Suprapubic skin (tissue), 4 donors: ENCODE data around the gene SCT. TPM values are rescaled to one million over a fixed set of nuclear protein-coding genes. Genes with fewer than 3 reads are reported as not detected.

Source experiments
- DNase-seq, 2 donors: peaks; one replicate each; pipeline ENCODE4 v3.0.0-alpha.2; 2019; ENCODE audit warnings: low spot score in 2 of 2
- H3K27ac ChIP-seq: fragments of 200-600 bp; sonication (generic); one replicate; pipeline ENCODE4 v1.5.1; 2019
- H3K27me3 ChIP-seq: fragments of 200-600 bp; sonication (generic); one replicate; pipeline ENCODE4 v1.5.1; 2019
- H3K36me3 ChIP-seq: fragments of 200-600 bp; sonication (generic); one replicate; pipeline ENCODE4 v1.5.1; 2019
- H3K4me1 ChIP-seq: fragments of 200-600 bp; sonication (generic); one replicate; pipeline ENCODE4 v1.5.1; 2019
- H3K4me3 ChIP-seq: fragments of 200-600 bp; sonication (generic); one replicate; pipeline ENCODE4 v1.5.1; 2019; ENCODE audit warnings: mild to moderate bottlenecking
- H3K9me3 ChIP-seq: fragments of 200-600 bp; sonication (generic); one replicate; pipeline ENCODE4 v1.5.1; 2019
- CTCF ChIP-seq, 2 donors: fragments of 200-600 bp in 1 of 2; fragments of 450-650 bp in 1 of 2; sonication (generic) in 1 of 2; IDR thresholded peaks; one replicate each; pipeline ENCODE4 v1.5.1; 2016 to 2019; ENCODE audit warnings: antibody characterized with exemption in 2 of 2, mild to moderate bottlenecking in 1 of 2, moderate library complexity in 1 of 2
- EP300 ChIP-seq: sonication (generic); formaldehyde crosslinking; IDR thresholded peaks from one replicate; pipeline ENCODE4 v1.6.1; 2017; ENCODE audit warnings: antibody characterized with exemption
- POLR2A ChIP-seq, 2 donors: fragments of 450-650 bp; IDR thresholded peaks; one replicate each; pipeline ENCODE4 v1.6.1; 2017; ENCODE audit warnings: antibody characterized with exemption in 2 of 2, mild to moderate bottlenecking in 2 of 2, moderate library complexity in 2 of 2
- POLR2AphosphoS5 ChIP-seq, 3 donors: sonication (generic); formaldehyde crosslinking; IDR thresholded peaks; one replicate each; pipeline ENCODE4 v1.6.1; 2017; ENCODE audit warnings: antibody characterized with exemption in 3 of 3
- whole genome bisulfite sequencing: methylation state at CpG from one replicate; pipeline ENCODE4 v1.1.5; 2018; 5-methylcytosine and 5-hydroxymethylcytosine counted together
- total RNA-seq, 4 donors: library from RNA; depleted of rRNA; stranded (reverse); fragments of >200 nt; gene quantifications; one replicate each; pipeline ENCODE4 v1.1.0, GENCODE V29; 2016

SCT gene
- total RNA-seq, 4 donors from 2014 or later, result not detected

DNA sequence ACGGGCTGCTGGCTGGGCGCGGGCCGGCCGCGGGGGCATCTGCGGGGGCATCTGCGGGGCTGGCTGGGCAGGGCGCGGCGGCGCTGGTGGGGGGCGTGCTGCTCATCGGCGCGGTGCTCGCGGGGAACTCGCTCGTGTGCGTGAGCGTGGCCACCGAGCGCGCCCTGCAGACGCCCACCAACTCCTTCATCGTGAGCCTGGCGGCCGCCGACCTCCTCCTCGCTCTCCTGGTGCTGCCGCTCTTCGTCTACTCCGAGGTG, 10.3 kb upstream of the SCT start:
- no peak overlapping the region for H3K27ac ChIP-seq
- peaks cover 27% of the 10 kb centered on the region for H3K4me1 ChIP-seq
- H3K4me3 ChIP-seq, result peak overlapping the region; percentile 42
- TF ChIP-seq CTCF (IDR thresholded peaks at IDR 0.05) (no peak), POLR2A (IDR thresholded peaks at IDR 0.05) (no peak), EP300 (no peak), POLR2AphosphoS5 (IDR thresholded peaks at IDR 0.05) (no peak)
- H3K36me3 ChIP-seq, result no peaks in the 10 kb centered on the region
- no CpG with 5 or more reads among the region's 34 CpGs for WGBS
- H3K27me3 ChIP-seq, result peaks cover 39% of the 10 kb centered on the region
- H3K9me3 ChIP-seq, result no peaks in the 10 kb centered on the region
- no peak for DNase-seq

- Histone ChIP-seq H3K27ac (no peak within 1 kb of the TSS), H3K36me3 (no peaks in the 10 kb centered on the region), H3K27me3 (peaks cover 39% of the 10 kb centered on the region), H3K4me3 (peak within 1 kb of the TSS; percentile 42), H3K4me1 (peaks cover 27% of the 10 kb centered on the region), H3K9me3 (no peaks in the 10 kb centered on the region)
- no peak for DNase-seq
- 32% methylated on average over 54 of the region's 100 CpGs for WGBS
- TF ChIP-seq EP300 (no peak), POLR2A (IDR thresholded peaks at IDR 0.05) (no peak)
These were observed 9.7 kb upstream of the SCT start, which contains the start of gene DRD4 for GRCh38 chr11:636511-637332. Gene DRD4, plus strand, starts transcription at chr11:637269. Its CDS starts 36 bp downstream, at chr11:637305.

DNA sequence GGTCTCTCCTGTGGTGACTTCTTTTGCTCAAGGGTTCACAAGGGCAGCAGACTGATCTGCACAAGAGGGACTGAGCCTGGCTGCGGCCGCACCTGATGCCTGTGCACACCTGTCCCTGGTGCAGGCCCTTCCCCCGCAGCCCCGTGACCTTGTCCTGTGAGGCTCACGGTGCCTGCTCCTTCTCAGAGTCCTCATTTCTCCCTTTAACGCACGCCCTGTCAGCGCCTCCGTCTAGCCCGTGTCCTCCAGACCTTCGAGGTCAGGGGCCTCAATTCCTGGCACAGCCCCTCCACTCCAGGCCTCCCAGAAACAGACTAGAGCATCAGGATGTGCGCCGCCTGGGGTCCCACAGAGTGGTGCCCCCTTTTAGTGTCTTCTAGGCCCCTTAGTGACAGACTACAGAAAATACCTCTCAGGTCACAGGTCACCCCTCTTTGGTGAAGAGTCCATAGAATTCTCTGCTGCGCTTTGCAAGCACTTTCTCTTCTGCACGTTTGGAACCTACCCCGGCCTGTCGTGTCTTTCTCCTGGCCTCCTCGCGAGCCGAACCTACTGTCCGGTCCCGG, 9.0 kb upstream of the SCT start:
- Histone ChIP-seq H3K9me3 (no peaks in the 10 kb centered on the region), H3K27ac (no peak overlapping the region), H3K4me1 (peaks cover 27% of the 10 kb centered on the region), H3K27me3 (peaks cover 39% of the 10 kb centered on the region), H3K4me3 (no peak overlapping the region), H3K36me3 (no peaks in the 10 kb centered on the region)
- DNase-seq, result no peak
- no peak for TF ChIP-seq POLR2AphosphoS5 (IDR thresholded peaks at IDR 0.05)
- no peak for TF ChIP-seq POLR2A (IDR thresholded peaks at IDR 0.05)
- TF ChIP-seq CTCF (IDR thresholded peaks at IDR 0.05), result no peak
- TF ChIP-seq EP300, result no peak
- WGBS, result 79% methylated on average over 19 of the region's 22 CpGs

DNA sequence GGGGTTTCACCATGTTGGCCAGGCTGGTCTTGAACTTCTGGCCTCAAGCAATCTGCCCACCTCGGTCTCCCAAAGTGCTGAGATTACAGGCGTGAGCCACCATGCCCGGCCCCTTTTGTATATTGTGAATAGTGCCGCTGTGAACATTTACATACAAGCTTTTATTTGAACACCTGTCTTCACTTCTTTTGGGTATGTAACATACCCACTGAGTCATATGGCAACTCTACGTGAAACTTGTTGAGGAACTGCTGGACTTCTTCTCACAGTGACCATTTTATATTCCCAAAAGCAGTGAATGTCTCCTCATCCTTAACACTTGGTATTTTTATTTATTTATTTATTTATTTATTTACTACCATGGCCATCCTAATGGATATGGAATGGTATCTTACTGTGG, 3.9 kb upstream of the SCT start:
- no peaks in the 10 kb centered on the region for H3K9me3 ChIP-seq
- TF ChIP-seq CTCF (IDR thresholded peaks at IDR 0.05), result no peak
- no peak for TF ChIP-seq POLR2AphosphoS5 (IDR thresholded peaks at IDR 0.05)
- no peak for TF ChIP-seq EP300
- TF ChIP-seq POLR2A (IDR thresholded peaks at IDR 0.05), result no peak
- peaks cover 9% of the 10 kb centered on the region for H3K4me1 ChIP-seq
- peaks cover 16% of the 10 kb centered on the region for H3K27me3 ChIP-seq
- 95% methylated on average over 5 of the region's 5 CpGs for WGBS
- no peak for DNase-seq
- no peaks in the 10 kb centered on the region for H3K36me3 ChIP-seq
- no peak overlapping the region for H3K4me3 ChIP-seq
- H3K27ac ChIP-seq, result no peak overlapping the region

- DNase-seq, result no peak
These were observed 2.2 kb upstream of the SCT start for GRCh38 chr11:629237-629583.

More at GRCh38 chr11:629237-629583, 2.2 kb upstream of the SCT start:
- no peak overlapping the region for H3K27ac ChIP-seq
- no peaks in the 10 kb centered on the region for H3K36me3 ChIP-seq
- peaks cover 32% of the 10 kb centered on the region for H3K27me3 ChIP-seq
- WGBS, result 71% methylated on average over 10 of the region's 10 CpGs
- no peaks in the 10 kb centered on the region for H3K9me3 ChIP-seq
- H3K4me3 ChIP-seq, result no peak overlapping the region
- peaks cover 9% of the 10 kb centered on the region for H3K4me1 ChIP-seq
- TF ChIP-seq EP300 (no peak), POLR2AphosphoS5 (IDR thresholded peaks at IDR 0.05) (no peak), CTCF (IDR thresholded peaks at IDR 0.05) (no peak), POLR2A (IDR thresholded peaks at IDR 0.05) (no peak)
